Panc1 (cell line): Measurements from ENCODE around the gene BHLHE40.

Experiments
- TF ChIP-seq, protein P1 (sequence below): fragments of 450-650 bp; IDR thresholded peaks from 2 replicates; pipeline ENCODE4 v1.5.1; 2017; ENCODE audit warnings: mild to moderate bottlenecking
- TF ChIP-seq, protein P2 (sequence below), 2 experiments: IDR thresholded peaks; 2 replicates each; pipeline ENCODE4 v1.6.1; 2011 to 2012; ENCODE audit warnings: low read depth in 2 of 2, control low read depth in 1 of 2, low read length in 1 of 2, mild to moderate bottlenecking in 1 of 2, moderate library complexity in 1 of 2; ENCODE audit not compliant: insufficient read depth in 1 of 2

DNA sequence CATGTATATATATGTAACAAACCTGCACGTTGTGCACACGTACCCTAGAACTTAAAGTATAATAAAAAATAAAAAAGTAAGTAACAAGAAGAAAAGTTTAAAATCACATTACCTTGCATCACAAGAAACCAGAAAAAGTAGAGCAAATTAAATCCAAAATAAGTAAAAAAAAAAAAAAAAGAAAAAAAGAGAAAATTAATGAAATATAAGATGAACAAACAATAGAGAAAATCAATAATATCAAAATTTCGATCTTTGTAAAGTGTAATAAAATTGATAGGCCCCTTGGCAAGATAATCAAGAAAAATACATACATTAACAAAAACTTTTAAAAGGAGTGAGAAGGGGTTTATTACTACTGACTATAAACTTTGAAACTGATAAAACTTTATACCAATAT, 7.4 kb upstream of the BHLHE40 start:
- TF ChIP-seq, protein P1, sequence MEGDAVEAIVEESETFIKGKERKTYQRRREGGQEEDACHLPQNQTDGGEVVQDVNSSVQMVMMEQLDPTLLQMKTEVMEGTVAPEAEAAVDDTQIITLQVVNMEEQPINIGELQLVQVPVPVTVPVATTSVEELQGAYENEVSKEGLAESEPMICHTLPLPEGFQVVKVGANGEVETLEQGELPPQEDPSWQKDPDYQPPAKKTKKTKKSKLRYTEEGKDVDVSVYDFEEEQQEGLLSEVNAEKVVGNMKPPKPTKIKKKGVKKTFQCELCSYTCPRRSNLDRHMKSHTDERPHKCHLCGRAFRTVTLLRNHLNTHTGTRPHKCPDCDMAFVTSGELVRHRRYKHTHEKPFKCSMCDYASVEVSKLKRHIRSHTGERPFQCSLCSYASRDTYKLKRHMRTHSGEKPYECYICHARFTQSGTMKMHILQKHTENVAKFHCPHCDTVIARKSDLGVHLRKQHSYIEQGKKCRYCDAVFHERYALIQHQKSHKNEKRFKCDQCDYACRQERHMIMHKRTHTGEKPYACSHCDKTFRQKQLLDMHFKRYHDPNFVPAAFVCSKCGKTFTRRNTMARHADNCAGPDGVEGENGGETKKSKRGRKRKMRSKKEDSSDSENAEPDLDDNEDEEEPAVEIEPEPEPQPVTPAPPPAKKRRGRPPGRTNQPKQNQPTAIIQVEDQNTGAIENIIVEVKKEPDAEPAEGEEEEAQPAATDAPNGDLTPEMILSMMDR, result no peak
- TF ChIP-seq, protein P2, sequence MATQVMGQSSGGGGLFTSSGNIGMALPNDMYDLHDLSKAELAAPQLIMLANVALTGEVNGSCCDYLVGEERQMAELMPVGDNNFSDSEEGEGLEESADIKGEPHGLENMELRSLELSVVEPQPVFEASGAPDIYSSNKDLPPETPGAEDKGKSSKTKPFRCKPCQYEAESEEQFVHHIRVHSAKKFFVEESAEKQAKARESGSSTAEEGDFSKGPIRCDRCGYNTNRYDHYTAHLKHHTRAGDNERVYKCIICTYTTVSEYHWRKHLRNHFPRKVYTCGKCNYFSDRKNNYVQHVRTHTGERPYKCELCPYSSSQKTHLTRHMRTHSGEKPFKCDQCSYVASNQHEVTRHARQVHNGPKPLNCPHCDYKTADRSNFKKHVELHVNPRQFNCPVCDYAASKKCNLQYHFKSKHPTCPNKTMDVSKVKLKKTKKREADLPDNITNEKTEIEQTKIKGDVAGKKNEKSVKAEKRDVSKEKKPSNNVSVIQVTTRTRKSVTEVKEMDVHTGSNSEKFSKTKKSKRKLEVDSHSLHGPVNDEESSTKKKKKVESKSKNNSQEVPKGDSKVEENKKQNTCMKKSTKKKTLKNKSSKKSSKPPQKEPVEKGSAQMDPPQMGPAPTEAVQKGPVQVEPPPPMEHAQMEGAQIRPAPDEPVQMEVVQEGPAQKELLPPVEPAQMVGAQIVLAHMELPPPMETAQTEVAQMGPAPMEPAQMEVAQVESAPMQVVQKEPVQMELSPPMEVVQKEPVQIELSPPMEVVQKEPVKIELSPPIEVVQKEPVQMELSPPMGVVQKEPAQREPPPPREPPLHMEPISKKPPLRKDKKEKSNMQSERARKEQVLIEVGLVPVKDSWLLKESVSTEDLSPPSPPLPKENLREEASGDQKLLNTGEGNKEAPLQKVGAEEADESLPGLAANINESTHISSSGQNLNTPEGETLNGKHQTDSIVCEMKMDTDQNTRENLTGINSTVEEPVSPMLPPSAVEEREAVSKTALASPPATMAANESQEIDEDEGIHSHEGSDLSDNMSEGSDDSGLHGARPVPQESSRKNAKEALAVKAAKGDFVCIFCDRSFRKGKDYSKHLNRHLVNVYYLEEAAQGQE (IDR thresholded peaks at IDR 0.05; ENCODE audit: insufficient read depth in 1 of 2, low read depth in 2 of 2, low read length in 1 of 2), result no peak
